HCT116 (cell line): Measurements from ENCODE around the gene ITGB7.

Experiments
- RAD21 ChIP-seq: IDR thresholded peaks from 2 replicates; pipeline ENCODE4 v1.6.1; 2012; ENCODE audit warnings: low read depth, mild to moderate bottlenecking
- TF ChIP-seq, protein P1 (sequence below), 3 experiments: fragments of 200-600 bp in 1 of 3; sonication (generic) in 1 of 3; IDR thresholded peaks in 2 of 3; conservative IDR thresholded peaks in 1 of 3; 2 replicates each; pipeline ENCODE4 v1.5.1; 2012 to 2017; ENCODE audit warnings: low read depth in 2 of 3, low read length in 2 of 3, antibody characterized with exemption in 1 of 3, borderline replicate concordance in 1 of 3, control low read depth in 1 of 3, mild to moderate bottlenecking in 1 of 3, mixed read lengths in 1 of 3, mixed run types in 1 of 3, moderate library complexity in 1 of 3; ENCODE audit not compliant: insufficient read depth in 1 of 3

- TF ChIP-seq, protein P1, sequence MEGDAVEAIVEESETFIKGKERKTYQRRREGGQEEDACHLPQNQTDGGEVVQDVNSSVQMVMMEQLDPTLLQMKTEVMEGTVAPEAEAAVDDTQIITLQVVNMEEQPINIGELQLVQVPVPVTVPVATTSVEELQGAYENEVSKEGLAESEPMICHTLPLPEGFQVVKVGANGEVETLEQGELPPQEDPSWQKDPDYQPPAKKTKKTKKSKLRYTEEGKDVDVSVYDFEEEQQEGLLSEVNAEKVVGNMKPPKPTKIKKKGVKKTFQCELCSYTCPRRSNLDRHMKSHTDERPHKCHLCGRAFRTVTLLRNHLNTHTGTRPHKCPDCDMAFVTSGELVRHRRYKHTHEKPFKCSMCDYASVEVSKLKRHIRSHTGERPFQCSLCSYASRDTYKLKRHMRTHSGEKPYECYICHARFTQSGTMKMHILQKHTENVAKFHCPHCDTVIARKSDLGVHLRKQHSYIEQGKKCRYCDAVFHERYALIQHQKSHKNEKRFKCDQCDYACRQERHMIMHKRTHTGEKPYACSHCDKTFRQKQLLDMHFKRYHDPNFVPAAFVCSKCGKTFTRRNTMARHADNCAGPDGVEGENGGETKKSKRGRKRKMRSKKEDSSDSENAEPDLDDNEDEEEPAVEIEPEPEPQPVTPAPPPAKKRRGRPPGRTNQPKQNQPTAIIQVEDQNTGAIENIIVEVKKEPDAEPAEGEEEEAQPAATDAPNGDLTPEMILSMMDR (IDR thresholded peaks at IDR 0.05 in 2 of 3, conservative IDR thresholded peaks at IDR 0.05 in 1 of 3; ENCODE audit: borderline replicate concordance in 1 of 3, insufficient read depth in 1 of 3, low read depth in 2 of 3, low read length in 2 of 3): no peak
- TF ChIP-seq RAD21: no peak
These were observed 35.2 kb downstream of the ITGB7 start for GRCh38 chr12:53171725-53172329.
